ENCODE measurements around the gene RAF1.
"Not testable (repeated sequence)": the region's sequence is repeated elsewhere in the genome, so short reads cannot be mapped to it uniquely, and the experiment has no call there.

RAF1 gene

DNA sequence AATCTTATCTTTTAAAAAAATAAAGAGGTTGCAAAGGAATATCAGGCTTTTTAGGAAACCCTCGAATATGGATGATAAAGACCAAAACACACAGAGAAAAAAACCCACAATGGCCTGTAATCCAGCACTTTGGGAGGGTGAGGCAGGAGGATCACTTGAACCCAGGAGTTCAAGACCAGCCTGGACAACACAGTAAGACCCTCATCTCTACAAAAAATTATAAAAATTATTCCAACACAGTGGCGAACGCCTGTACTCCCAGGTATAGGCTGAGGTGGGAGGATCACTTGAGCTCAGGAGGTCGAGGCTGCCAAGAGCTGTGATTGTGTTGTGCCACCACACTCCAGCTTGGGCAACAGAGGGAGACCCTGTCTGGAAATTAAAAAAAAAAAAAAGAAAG lies 30.8 kb downstream of the RAF1 start:
- DNase-seq, result no peak

DNA sequence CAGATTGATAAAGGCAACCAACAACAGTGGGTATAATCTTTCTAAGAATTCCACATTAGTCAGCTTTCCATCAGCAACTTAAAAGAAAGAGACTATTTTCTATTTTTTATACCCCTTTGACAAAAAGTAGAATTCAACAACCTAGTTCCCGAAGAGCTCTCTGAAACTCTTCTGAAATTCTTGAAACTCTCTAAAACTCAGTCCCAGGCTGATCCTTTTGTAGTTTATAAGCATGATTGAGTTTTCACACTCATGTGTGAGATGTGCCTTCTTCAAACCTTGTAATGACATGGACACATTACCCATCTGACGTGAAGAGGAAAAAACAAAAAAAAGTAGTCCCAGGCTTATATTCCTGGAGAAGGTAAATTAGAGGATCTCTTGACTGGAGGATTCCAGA lies 31.4 kb downstream of the RAF1 start:
- no peak for DNase-seq

- not testable (repeated sequence) for DNase-seq
Observed at GRCh38 chr3:12630843-12631242, 33.1 kb downstream of the RAF1 start.

DNA sequence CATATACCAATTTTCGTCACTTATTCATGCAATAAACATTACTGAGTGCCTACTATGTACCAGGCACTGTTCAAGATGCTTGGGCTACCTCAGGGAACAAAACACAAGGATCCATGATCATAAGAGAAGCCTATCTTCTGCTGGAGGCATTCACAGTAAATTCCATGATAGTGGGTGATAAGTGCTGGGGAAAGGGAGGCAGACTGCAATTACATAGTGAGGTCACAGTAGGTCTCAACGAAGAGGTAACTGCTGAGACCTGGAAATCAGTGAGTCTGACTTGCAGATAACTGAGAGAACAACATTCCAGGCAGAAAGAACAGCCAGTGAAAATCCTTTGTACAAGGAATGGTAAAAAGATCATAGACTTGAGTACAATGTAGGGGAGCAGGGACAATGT lies 33.6 kb downstream of the RAF1 start:
- DNase-seq, result no peak

GRCh38 chr3:12629560-12629959 lies 34.4 kb downstream of the RAF1 start:
- DNase-seq, result no peak

- no peak for DNase-seq
Observed at GRCh38 chr3:12628813-12629212, 35.1 kb downstream of the RAF1 start.

GRCh38 chr3:12627370-12627769 lies 36.5 kb downstream of the RAF1 start:
- no peak for DNase-seq

DNA sequence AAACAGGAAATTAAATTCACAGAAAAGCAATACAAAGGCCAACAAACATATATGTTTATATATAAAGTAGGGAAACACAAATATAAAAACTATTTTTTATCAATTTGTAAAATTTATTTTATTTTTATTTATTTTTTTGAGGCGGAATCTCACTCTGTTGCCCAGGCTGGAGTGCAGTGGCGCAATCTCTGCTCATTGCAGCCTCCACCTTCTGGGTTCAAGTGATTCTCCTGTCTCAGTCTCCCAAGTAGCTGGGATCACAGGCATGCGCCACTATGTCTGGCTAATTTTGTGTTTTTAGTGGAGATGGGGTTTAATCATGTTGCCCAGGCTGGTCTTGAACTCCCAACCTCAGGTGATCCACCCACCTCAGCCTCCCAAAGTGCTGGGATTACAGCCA lies 39.0 kb downstream of the RAF1 start:
- DNase-seq, result not testable (repeated sequence)

DNA sequence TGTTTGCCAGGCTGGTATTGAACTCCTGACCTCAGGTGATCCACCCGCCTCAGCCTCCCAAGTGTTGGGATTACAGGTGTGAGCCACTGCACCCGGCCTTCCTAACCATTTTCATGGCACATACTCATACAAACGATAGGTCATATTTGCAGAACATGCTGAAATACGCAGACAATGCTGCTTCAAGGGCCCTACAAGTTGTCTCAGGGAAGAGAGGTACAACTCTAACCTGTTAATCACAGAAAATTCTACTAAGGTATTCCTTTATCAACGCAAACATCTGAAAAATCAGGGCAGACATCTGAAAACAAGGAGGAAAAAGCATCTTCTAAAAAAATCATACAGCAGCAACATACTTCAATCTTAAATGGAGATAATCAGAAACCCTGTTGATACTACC lies 39.9 kb downstream of the RAF1 start:
- DNase-seq, result no peak

DNA sequence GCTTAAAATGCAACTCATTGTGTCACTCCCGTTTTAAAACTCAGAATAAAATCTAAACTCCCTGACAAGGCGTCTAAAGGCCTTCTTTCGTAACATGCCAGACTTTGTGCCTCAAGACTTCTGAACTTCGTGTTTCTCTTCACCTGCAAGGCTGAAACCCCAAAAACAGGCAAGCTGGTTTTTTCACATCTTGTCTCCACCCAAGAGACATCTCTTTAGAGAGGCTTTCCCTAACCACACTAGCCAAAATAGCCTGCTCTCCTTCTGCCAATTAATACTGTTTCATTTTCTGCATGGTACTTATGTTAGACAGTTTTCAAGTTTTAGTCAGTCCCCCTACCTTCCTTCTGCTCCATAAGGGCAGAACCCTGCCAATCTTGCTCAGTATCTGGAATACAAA lies 41.6 kb downstream of the RAF1 start:
- no peak for DNase-seq

DNA sequence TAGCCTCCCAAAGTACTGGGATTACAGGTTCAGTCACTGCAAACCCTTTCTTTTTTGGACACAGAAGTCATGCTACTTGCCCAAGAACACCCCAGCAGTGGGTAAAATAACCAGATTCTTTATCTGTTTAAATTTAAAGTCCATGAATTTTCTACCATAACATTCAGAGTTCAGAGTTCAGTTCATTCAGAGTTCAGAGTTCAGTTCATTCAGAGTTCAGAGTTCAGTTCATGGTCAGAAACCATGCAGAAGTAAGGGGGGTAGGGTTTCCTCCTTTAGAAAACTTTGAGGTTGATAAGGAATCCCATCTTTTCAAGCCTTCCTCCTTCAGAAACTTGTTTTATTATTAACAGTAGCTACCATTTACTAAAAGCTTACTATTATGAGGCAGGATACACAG lies 43.2 kb downstream of the RAF1 start:
- DNase-seq, result no peak

DNA sequence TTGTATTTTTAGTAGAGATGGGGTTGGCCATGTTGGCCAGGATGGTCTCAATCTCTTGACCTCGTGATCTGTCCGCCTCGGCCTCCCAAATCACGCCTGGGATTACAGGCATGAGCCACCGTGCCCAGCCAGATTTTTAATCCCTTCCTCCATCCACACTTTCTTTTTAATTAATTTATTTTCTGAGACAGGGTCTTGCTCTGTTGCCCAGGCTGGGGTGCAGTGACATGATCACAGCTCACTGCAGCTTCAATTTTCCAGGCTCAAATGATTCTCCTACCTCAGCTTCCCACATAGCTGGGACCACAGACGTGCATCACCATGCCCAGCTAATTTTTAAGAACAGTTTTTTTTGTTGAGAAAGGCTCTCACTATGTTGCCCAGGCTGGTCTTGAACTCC lies 43.6 kb downstream of the RAF1 start:
- DNase-seq, result no peak

DNA sequence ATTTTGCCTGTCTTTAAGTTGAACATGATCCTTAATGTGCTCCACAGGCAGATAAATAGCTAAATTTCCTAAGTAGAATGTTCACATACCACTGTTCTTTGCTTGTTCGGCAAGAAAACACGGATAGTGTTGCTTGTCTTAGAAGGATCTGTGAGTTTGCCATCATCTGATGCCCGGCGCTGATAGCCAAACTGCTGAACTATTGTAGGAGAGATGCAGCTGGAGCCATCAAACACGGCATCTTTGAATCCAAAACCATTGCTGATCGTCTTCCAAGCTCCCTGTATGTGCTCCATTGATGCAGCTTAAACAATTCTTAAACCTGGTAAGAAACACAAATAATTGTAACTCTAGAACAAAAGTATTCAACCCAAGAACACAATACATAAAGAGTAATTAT lies 45.5 kb downstream of the RAF1 start:
- DNase-seq, result no peak

DNA sequence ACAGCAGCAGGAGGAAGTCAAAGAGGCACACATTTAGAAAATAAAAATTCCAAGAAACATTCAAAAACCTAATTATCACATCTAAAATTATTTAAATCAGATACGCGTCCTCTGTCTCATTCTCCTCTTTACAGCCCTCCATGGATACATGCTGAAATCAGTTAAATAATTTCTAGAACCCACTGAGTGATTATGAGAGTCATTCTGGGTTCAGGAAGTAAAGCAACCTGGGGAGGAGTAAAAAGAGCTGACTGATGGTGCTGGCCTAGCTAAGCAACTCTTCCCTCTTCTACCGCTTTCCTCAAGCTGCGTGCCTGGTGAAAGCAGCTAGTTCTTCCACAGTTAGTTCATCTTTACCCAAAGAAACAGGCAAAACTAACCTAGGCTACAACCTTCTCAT lies 48.7 kb downstream of the RAF1 start:
- no peak for DNase-seq

GRCh38 chr3:12613250-12613649 lies 50.7 kb downstream of the RAF1 start:
- no peak for DNase-seq

DNA sequence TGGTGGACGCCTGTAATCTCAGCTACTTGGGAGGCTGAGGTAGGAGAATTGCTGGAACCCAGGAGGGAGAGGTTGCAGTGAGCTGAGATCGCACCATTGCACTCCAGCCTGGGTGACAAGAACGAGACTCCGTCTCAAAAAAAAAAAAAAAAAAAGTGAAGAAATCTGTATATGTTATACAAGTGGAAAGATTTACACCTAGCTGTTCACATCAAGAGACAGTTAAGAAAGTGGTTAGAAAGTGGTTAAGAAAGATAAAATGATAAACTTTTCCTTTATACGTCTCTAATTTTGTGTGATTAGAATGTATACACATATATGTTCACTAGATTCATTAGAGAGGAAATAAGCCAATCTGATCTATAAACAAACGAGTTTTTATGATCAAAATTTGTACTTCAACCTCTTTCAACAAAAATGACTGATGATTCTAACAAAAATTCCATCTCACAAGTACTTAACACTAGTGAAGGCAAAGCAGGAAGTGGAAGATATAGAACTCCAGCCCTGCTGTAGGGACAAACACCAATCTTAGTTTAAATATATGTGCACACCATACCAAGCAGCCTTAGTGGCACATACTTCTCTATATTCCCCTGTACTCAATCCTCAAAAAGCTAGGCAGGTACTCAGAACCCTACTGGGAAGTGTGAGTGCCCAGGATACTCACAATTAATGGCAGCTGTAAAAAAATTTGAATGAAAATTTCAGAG lies 51.2 kb downstream of the RAF1 start:
- no peak for DNase-seq

- no peak for DNase-seq
Observed at GRCh38 chr3:12611117-12611516, 52.8 kb downstream of the RAF1 start.

DNA sequence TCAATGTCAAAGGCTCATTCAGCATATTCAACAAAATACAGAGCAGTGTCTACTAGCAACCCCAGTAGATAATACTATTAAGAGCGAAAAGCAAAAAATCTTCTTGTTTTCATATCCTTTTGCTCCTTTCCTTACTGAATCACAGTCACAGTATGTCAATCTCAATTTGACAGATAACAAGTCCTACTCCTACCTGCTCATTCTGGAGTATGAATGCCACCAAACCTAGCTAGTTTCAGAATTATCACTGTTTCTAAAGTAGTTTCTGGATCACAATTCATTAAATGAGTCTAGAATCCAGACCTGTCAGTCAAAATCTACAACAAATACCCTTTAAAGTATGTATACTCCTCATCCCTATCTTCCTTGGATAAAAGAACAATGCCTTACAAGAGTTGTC lies 55.5 kb downstream of the RAF1 start:
- DNase-seq, result no peak

GRCh38 chr3:12603969-12604368 lies 59.9 kb downstream of the RAF1 start:
- DNase-seq, result no peak

- no peak for DNase-seq
Observed at GRCh38 chr3:12601072-12601471, 62.8 kb downstream of the RAF1 start.

DNA sequence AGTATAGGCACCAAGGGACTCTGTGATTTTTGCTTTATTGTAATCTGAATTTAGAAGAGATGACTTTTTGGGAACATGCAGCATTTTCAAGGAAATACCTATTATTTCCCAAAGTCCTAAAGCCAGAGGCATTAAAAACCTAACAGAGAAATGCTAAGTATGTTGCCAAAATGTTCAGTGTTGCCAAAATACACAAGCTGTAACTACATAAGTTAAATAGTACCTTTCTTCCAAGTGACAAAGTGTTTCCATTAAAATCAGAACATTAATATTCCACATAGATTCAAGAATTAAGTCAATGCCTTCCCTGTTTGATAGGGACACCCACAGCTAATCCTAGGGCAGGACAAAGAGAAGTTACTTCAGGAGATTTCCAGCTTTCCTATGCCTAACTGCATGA lies 65.0 kb downstream of the RAF1 start:
- no peak for DNase-seq

- no peak for DNase-seq
Observed at GRCh38 chr3:12593473-12593872, 70.4 kb downstream of the RAF1 start.

DNA sequence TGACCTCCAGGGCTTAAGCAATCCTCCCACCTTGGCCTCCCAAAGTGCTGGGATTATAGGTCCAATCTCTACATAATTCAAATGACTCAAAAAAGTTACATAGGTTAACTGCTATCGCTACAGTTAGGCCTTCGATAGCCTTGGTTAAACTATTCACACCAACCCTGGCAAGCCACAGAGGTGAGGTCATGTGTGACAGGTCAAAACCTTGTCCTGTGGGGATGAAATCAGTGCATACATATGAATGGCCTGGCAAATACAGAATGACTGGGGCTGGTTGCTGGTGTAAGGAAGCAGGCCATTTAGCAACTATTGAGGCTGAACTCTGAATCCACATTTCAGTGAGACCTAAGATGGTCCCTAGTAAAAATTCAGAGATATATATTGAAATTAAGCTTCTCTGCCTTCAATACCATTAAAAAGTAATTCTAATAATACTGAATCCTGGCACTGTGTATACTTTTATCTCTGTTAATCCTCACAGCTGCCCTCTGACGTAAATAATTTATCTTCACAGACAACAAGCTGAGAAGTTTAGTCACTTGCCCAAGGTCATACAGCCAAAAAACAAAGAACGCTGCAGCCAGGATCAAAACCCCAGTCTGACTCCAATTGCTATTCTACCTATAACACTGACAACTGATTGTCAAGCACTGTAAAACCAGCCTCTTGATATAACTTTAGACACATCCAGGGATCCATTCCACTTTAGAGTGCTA lies 71.8 kb downstream of the RAF1 start:
- no peak for DNase-seq

GRCh38 chr3:12591456-12591855 lies 72.5 kb downstream of the RAF1 start:
- no peak for DNase-seq

GRCh38 chr3:12590096-12590495 lies 73.8 kb downstream of the RAF1 start:
- no peak for DNase-seq

Measured in NCI-H1436 treated with DMSO at 0.1 percent for 48 hours (cell line).